ENCODE measurements around the gene MYO5C.
"Not testable (repeated sequence)": the region's sequence is repeated elsewhere in the genome, so short reads cannot be mapped to it uniquely, and the experiment has no call there.

MYO5C gene

DNA sequence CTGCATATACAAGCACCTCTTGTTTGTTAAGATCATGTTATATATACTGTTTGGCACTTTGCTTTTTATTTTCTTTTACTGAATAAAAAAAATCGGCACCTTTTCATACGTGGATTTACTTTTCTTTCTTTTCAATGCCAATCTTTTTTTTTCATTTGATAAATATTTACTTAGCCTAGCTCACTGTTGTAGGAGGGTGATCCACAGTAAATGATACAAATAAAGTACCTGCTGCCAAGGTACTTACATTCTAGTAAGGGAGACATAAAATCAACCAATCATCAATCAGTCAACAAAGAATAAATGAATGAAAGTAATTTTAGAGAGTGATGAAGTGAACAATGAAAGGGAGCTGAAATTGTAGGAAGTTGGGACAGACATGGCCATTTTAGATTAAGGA, 122.7 kb downstream of the MYO5C start:
- no peak for DNase-seq

DNA sequence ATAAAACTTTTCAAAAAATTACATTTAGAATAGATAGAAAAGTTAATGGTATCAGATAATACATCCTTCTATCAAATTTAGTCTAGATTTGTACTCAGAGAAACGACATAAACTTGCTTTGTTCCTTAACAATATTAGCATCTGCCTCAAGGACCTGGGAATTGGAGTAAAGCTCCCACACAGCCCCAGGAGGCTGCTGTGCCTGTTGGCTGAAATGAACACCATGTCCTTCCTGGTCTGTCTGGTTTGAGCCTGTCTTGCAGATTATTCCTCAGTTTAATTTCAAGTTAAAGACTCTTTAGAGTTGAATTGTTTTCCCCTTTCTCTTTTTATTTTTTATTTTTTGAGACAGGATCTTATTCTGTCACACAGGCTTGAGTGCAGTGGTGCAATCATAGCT, 123.8 kb downstream of the MYO5C start:
- no peak for DNase-seq

DNA sequence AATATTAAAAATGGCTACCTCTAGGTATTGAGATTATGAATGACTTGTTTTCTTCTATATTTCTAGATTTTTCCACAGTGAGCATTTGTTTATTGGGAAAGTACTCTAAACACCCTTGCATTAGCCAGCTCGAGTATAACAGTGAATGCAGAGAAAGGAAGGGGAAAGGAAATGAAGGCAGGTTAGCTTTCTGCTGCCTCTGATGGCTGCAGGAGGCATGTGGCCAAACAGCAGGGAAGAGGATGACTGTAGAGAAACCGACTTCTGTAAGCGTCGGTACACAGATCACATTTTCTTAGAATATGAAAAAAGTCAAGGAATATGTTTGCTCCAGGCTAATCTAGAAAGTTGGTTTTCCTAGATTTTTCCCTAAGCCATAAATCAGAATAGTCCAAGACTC, 124.2 kb downstream of the MYO5C start:
- DNase-seq = peak in 1 of 5 donors; percentile 26

DNA sequence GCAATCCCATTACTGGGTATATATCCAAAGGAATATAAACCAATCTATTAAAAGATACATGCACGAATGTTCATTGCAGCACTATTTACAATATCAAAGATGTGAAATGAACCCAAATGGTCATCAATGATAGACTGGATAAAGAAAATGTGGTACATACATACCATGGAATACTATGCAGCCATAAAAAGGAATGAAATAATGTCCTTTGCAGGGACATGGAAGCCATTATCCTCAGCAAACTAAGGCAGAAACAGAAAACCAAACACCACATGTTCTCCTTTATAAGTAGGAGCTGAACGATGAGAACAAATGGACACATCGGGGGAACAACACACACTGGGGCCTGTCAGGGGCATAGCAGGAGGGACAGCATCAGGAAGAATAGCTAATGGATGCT, 125.4 kb downstream of the MYO5C start:
- not testable (repeated sequence) for DNase-seq

DNA sequence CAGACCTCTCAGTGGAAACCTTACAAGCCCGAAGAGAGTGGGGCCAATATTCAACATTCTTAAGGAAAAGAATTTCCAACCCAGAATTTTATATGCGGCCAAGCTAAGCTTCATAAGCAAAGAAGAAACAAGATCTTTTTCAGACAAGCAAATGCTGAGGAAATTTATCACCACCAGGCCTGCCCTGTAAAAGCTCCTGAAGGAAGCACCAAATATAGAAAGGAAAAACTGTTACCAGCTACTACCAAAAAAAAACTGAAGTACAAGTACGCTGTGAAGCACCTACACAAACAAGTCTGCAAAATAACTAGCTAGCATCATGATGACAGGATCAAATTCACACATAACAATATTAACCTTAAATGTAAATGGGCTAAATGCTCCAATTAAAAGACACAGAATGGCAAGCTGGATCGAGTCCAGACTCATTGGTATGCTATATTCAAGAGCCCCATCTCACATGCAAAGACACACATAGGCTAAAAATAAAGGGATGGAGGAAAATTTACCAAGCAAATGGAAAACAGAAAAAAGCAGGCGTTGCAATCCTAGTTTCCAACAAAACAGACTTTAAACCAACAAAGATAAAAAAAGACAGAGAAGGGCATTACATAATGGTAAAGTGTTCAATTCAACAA, 130.0 kb downstream of the MYO5C start:
- DNase-seq = not testable (repeated sequence)

DNA sequence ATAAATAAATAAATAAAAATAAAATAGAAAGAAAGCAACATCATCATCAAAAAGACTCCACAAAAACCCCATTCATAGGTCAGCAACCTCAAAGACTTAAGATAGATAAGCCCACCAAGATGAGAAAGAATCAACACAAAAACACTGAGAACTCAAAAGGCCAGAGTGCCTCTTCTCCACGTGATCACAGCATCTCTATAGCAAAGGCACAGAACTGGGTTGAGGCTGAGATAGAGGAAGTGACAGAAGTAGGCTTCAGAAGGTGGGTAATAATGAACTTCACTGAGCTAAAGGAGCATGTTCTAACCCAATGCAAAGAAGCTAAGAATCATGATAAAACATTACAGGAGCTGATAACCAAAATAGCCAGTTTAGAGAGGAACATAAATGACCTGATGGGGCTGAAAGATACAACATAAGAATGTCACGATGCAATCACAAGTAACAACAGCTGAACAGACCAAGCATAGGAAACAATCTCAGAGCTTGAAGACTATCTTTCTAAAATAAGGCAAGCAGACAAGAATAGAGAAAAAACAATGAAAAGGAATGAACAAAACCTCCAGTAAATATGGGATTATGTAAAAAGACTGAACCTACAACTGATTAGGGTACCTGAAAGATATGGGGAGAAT, 130.9 kb downstream of the MYO5C start:
- DNase-seq = peak in 1 of 5 donors; percentile 25

DNA sequence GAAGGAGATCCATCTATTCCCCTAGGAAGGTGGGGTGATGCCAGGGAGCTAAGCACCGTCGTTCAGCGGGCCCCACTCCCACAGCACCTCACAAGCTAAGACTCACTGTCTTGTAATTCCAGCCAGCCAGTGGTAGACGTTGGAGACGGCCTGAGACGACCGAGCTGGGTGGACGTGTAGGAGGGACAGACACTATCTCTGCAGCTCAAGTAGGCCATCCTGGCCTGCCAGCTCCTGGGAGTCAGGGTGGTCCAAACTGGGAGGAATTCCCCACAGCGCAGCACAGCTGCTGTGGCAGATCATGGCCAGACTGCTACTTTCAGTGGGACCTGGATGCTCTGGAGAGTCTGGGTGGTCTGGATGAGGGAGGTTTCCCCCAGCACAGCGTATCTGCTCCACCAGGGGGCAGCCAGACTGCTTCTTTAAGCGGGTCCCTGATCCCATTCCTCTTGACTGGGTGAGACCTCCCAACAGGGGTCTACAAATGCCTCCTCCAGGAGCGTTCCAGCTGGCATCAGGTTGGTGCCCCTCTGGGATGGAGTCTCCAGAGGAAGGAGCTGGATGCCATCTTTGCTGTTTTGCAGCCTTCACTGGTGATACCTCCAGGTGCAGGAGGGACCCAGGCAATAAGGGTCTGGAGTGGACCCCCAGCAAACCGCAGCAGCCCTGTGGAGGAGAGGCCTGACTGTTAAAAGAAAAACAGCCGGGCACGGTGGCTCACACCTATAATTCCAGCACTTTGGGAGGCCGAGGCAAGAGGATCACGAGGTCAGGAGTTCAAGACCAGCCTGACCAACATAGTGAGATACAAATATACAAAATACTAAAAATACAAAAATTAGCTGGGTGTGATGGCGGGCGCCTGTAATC, 132.0 kb downstream of the MYO5C start:
- DNase-seq = no peak

DNA sequence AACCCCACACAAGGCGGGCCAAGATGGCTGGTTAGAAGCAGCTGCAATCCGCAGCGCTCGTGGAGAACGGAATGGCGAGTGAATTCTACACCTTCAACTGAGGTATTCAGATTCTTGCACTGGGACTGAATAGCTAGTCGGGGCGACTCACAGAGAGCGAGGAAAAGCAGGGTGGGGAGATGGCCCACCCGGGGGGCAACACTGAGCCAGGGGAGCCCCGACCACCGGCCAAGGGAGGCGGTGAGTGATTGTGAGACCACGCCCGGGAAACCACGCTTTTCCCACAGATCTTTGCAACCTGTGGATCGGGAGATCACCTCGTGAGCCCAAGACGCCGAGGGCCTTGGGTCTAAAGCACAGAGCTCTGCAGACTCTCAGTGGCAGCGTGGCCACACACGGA, 132.7 kb downstream of the MYO5C start:
- DNase-seq = no peak

DNA sequence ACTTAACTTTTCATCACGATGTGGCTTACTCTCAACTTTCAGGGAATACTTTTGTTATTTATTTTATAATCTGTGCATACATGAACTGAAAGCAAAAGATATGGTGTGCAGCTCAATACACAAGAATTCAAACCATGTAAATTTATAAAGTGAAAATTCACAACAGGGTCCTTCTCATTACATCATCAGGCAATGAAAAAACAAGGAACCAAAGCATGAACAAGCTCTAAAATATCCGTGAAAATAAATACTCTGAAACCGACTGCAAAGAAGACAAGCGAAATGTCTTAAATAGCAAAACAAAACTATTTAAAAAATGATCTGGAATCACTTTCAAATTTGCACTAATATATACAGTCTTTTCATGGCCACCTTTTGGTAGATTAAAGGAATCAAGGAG, 133.3 kb downstream of the MYO5C start:
- no peak for DNase-seq

DNA sequence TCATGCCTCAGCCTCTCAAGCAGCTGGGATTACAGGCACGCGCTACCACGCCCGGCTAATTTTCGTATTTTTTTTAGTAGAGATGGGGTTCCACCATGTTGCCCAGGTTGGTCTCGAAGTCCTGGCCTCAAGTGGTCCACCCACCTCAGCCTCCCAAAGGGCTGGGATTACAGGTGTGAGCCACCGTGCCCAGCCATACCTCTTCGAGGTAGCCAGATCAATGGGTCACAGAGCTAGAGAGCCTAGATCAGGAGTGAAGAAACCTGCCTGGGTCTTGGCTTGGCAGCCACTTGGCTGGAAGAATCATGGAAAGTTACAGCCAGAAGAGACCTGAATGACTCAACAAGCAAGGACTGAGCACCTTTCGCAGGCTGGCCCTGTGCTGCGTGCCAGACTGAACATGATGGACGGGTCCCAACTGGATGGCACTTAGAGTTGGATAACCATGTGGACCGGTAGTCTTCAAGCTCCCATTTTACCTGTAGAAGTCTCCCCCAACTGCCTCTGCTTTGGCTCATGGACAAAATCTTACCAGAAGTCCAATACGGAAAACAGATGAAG, 134.1 kb downstream of the MYO5C start:
- no peak for DNase-seq

DNA sequence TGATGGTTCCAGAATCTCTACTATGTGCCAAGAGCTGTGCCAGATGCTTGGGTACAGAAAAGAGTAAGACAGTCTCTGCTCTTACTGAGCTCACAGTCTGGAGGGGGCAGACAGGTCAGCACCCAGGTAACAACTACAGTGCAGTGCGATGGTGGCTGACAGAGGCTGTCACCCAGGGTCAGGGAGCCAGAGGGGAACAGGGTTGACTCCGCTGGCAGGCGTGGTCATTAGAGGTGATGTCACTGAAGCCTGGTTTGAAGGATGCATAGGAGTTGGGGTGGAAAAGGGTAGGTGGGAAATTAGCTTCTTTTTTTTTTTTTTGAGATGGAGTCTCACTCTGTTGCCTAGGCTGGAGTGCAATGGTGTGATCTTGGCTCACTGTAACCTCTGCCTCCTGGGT, 136.0 kb downstream of the MYO5C start:
- DNase-seq = no peak

DNA sequence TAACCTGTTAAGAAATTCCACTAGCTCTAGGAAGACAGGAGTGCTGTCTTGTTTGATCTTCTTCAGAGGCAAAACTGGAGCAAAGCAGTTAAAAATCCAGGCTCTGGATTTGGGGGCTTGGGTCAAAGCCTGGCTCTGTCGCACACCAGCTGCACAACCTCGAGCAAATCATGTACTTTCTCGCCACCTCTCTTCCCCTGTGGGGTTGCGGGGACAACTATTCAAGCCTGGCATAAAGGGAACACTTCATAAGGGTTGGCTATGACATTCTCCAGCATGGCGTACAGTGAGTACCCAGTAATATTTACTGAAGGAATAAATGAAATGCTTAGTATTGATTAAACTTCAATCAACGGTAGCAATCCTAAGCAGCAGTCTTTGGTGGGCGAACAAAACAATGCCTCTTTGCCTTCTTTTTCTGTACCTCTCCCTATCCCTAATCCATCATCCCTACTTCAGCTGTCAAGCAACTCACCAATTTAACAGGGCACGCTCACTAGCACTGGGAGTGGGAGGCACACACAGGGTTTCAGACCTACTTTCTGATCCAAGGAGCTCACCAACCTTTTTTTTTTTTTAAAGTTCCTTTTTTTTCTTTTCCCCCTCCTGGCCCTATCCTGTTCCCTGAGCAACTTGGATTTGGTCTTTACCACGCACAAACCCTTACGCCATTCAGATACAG, 137.4 kb downstream of the MYO5C start:
- DNase-seq = no peak

DNA sequence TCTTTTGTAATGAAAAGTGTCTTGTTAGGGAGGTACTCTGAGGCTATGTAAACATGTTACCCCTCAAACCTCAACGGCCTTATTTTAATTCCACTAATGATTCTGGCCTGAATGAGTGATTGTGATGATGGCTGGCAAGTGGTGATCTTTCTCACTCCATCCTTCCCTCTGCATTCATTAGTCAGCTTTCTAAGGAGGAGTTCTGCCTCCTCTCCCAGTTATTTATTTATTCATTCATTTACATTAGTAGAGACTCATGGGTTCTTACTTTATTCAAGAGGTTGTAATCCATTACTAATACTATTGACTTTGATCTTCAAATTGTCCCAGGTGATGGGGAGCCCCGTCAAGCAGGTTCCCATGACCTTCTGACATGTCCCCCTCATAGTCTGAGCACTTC, 139.7 kb downstream of the MYO5C start:
- no peak for DNase-seq

DNA sequence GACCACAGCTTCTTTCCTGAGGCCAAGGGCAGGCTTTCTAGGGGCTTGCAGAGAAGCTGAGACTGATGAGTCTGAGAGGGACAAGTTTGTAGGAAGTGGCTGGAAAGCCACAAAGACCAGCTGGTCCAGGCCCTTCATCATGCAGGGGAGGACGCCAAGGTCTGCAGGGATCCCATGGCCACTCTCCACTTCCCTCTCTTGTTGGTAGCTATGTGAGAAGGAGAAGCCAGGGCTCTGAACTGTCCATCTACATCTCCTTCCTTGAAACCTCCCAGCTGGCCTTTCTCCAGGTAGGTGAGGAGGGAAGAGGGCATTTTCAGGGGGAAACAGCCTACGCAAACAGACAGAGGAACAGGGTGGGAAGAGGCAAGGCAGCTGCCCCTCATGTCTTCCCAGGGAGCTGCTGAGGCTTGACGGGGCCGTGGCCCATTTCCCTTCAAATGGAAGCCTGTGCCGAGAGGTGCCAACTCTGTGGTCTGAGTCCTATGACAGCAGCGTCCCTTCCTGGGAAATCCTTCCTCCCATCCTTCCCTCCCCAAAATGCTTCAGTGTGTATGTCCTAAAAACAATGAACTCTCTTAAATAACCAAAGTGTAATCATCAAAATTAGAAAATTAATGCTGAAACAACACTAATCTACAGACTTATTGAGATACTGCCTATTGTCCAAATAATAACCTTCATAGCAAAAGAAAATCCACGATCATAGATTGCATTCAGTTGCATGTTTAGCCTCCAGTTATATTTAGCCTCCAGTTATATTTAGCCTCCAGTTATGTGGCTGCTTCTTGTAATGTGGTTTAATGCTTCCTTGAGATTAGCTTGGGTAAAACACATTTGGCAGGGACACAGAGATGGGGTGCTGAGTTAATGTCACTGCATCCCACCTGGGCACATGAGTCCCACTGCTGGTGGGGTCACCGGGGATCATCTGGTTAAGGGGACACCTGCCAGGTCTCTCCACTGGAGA, 140.4 kb downstream of the MYO5C start:
- DNase-seq = no peak

DNA sequence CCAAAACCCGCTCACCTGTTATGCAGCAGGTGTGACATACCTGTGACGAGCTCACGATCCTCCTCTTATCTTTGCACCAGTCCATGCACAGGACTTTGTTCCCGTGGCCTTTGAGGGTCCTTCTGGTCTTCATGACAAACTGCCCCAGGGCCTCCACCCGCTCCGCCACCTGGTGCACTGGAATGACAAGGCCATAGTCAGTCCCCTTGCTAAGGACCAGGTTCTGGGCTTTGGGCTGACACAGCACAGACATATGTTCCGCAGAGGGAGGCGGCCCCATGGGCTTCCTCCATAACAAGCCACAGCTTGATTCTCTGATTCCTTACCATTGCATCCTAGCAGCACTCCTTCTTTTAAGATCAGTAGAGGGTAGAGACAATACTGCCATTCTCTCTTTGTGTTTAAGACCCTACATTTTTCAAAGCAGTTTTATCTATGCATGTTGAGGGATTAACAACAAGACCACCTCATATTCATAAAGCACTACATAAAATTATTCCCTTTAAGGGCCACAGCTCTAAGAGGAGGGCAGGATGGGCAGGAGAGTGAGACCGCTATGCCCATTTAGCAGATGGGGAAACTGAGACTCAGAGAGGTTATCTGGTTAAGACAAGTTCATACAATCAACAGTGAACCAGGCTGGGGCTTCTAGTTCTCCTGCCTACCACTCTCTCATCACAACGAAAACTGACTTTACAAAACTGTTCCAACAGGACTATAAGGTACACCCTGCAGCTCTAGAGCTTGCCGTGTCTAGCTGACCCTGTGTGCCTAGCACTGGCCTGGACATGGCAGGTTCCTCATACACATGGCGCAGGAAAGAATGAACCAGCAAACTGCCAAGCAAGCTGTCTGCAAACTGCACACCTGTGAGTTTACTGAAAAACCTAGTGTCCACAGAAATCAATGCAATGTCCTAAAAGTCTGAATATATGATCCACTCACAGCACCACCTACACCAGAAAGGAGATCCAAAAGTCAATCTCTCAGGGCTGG, 141.4 kb downstream of the MYO5C start:
- DNase-seq = no peak

DNA sequence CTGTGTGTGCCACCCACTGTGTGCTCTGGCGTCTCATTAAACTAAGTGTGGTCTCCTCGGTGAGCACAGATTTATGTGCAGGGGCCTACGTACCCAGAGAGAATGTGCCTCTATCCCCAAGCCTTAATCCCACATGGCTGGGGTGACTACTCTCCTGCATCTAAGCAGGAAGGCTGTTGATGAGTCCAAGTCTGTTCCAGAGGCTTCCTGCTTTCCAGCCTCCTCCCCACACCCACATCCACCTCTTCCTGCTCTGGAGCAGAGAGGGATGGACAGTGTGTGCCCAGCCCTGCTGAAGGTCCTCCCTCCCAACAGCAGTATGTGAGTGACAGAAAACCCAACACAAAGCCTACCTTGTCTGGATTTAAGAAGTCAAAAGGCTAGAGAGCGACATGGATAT, 144.3 kb downstream of the MYO5C start:
- DNase-seq = no peak

DNA sequence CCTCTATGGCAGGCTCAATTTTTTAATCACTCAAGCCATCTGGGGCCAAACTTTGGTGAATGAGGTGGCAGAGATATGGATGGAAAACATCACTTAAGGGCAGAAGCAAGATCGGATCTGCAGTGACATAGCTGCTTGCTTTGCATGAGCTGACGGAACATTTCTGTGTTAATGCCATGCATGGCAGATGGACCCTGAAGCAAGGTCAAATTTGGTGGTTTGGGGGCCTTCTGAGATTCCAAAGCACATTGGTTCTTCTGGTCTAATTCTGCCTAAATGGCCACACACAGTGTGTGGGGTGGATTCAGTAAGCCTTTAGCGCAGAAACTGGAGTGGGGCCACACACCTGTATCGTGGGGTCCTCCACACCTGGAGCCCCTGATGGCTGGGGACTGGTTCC, 144.7 kb downstream of the MYO5C start:
- DNase-seq = no peak

DNA sequence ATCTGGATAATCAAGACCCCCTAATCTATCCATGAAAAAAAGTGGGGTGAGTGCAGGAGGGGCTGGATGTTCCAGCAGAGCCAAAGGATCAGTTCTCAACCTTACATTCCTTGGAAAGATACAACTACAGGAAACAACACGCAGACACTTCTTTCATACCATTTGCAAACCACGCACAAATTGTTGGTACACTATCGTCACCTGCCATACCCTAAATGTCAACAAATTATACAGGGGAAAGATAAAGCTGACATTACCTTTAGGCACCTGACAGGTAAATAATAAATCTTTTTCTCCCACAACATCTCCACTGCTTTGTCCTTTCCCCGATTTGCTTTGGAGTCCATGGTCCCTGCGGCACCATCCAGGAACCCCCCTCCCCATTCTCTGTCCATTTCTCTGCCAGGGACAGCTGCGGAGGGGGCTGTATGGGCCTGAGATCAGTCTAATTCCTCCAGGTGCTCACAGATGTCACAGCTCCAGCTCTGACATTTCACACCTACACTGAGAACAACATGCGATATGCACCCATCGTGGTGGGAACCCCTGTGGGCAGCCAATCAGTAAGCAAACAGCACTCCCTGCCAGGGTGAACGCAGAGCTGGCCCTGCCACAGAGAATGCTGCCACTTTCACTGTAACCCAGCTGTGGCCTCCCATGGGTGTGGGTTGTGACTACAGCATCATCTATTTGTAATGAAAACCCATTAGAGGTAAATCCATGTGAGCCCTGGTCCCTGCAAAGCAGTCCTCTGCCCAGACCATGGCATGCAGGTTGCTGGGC, 145.4 kb downstream of the MYO5C start:
- no peak for DNase-seq

DNA sequence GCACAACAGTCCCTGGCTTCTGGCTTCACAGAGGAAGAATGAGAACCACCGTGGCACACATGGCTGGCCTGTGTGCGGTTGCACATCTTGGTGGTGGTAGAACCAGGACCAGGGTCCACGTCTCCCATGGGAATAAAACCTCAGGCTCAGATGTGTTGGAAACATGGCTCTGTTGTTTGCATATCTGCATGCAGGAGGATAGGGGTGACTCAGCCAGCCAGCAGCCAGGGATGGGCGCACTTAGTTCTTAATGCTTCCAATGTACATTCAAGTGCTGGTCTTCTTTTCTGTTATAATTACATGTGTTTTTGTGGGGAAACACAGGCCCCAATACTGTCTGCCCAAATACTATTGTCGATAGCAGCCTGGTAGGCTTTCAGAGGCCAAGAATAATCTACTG, 147.2 kb downstream of the MYO5C start:
- DNase-seq = no peak

DNA sequence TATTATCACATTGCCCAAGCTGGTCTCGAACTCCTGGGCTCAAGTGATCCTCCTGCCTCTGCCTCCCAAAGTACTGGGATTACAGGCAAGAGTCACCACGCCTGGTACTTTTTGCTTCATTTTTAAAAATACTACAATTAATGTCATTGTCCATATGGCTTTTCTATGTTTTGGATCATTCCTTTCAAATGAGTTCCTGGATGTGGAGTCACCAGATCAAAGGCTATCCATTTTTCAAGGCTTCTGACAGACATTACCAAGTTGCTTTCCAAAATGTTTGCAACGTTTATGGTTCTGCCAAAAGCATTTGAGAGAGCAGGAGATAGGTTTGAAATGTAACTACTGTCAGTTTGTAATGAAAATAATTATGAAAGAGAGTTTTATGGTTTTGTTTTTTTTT, 148.8 kb downstream of the MYO5C start:
- DNase-seq = no peak

All from T-helper 1 cell (primary cell).